ENCODE measurements around the gene ANXA9. TPM values are rescaled to one million over a fixed set of nuclear protein-coding genes. Genes with fewer than 3 reads are reported as not detected.

The ANXA9 gene
- total RNA-seq, 1 donor, result 0.10 TPM

- Histone ChIP-seq H3K27me3 (ENCODE audit: insufficient read depth, low read length) (no peaks in the 10 kb centered on the region), H3K4me1 (ENCODE audit: insufficient read depth, low read length) (peaks cover 49% of the 10 kb centered on the region), H3K9me3 (ENCODE audit: low read depth, low read length) (no peaks in the 10 kb centered on the region), H3K4me3 (ENCODE audit: low read length) (no peak overlapping the region)
Measured at GRCh38 chr1:150970808-150971582, 11.1 kb upstream of the ANXA9 start.

GRCh38 chr1:150971583-150972416 is 10.3 kb upstream of the ANXA9 start:
- Histone ChIP-seq H3K27me3 (ENCODE audit: insufficient read depth, low read length) (no peaks in the 10 kb centered on the region), H3K9me3 (ENCODE audit: low read depth, low read length) (no peaks in the 10 kb centered on the region), H3K4me1 (ENCODE audit: insufficient read depth, low read length) (peaks cover 57% of the 10 kb centered on the region), H3K4me3 (ENCODE audit: low read length) (no peak overlapping the region)

- Histone ChIP-seq H3K9me3 (ENCODE audit: low read depth, low read length) (no peaks in the 10 kb centered on the region), H3K4me3 (ENCODE audit: low read length) (no peak overlapping the region), H3K27me3 (ENCODE audit: insufficient read depth, low read length) (no peaks in the 10 kb centered on the region), H3K4me1 (ENCODE audit: insufficient read depth, low read length) (peaks cover 64% of the 10 kb centered on the region)
Measured at GRCh38 chr1:150972417-150972940, 9.6 kb upstream of the ANXA9 start.

GRCh38 chr1:150973258-150973835 is 8.7 kb upstream of the ANXA9 start:
- Histone ChIP-seq H3K9me3 (ENCODE audit: low read depth, low read length) (no peaks in the 10 kb centered on the region), H3K4me3 (ENCODE audit: low read length) (peak overlapping the region; percentile 77), H3K4me1 (ENCODE audit: insufficient read depth, low read length) (peaks cover 72% of the 10 kb centered on the region), H3K27me3 (ENCODE audit: insufficient read depth, low read length) (no peaks in the 10 kb centered on the region)

GRCh38 chr1:150973836-150974579 is 8.1 kb upstream of the ANXA9 start:
- Histone ChIP-seq H3K4me3 (ENCODE audit: low read length) (peak overlapping the region; percentile 77), H3K9me3 (ENCODE audit: low read depth, low read length) (no peaks in the 10 kb centered on the region), H3K27me3 (ENCODE audit: insufficient read depth, low read length) (no peaks in the 10 kb centered on the region), H3K4me1 (ENCODE audit: insufficient read depth, low read length) (peaks cover 79% of the 10 kb centered on the region)

GRCh38 chr1:150974580-150975478 is 7.3 kb upstream of the ANXA9 start, which contains the start of gene CERS2:
Gene CERS2 (minus strand): TSS chr1:150974835. CDS start chr1:150969090, 5,745 bp downstream.
- peak within 1 kb of the TSS; percentile 77 for H3K4me3 ChIP-seq (ENCODE audit: low read length)
- H3K9me3 ChIP-seq (ENCODE audit: low read depth, low read length), result no peaks in the 10 kb centered on the region
- H3K4me1 ChIP-seq (ENCODE audit: insufficient read depth, low read length), result peaks cover 83% of the 10 kb centered on the region
- H3K27me3 ChIP-seq (ENCODE audit: insufficient read depth, low read length), result no peaks in the 10 kb centered on the region

- H3K4me3 ChIP-seq (ENCODE audit: low read length), result no peak overlapping the region
- peaks cover 69% of the 10 kb centered on the region for H3K4me1 ChIP-seq (ENCODE audit: insufficient read depth, low read length)
- no peaks in the 10 kb centered on the region for H3K9me3 ChIP-seq (ENCODE audit: low read depth, low read length)
- no peaks in the 10 kb centered on the region for H3K27me3 ChIP-seq (ENCODE audit: insufficient read depth, low read length)
Measured at GRCh38 chr1:150976401-150976821, 5.7 kb upstream of the ANXA9 start.

- Histone ChIP-seq H3K4me3 (ENCODE audit: low read length) (no peak overlapping the region), H3K4me1 (ENCODE audit: insufficient read depth, low read length) (peaks cover 63% of the 10 kb centered on the region), H3K9me3 (ENCODE audit: low read depth, low read length) (no peaks in the 10 kb centered on the region), H3K27me3 (ENCODE audit: insufficient read depth, low read length) (no peaks in the 10 kb centered on the region)
Measured at GRCh38 chr1:150976879-150977694, 5.0 kb upstream of the ANXA9 start.

- H3K9me3 ChIP-seq (ENCODE audit: low read depth, low read length), result no peaks in the 10 kb centered on the region
- H3K4me1 ChIP-seq (ENCODE audit: insufficient read depth, low read length), result peaks cover 44% of the 10 kb centered on the region
- peak overlapping the region; percentile 22 for H3K4me3 ChIP-seq (ENCODE audit: low read length)
- no peaks in the 10 kb centered on the region for H3K27me3 ChIP-seq (ENCODE audit: insufficient read depth, low read length)
Measured at GRCh38 chr1:150979092-150980056, 2.7 kb upstream of the ANXA9 start.

GRCh38 chr1:150981177-150981804 is 801 bp upstream of the ANXA9 start:
- Histone ChIP-seq H3K4me1 (ENCODE audit: insufficient read depth, low read length) (peaks cover 31% of the 10 kb centered on the region), H3K27me3 (ENCODE audit: insufficient read depth, low read length) (no peaks in the 10 kb centered on the region), H3K4me3 (ENCODE audit: low read length) (no peak overlapping the region), H3K9me3 (ENCODE audit: low read depth, low read length) (no peaks in the 10 kb centered on the region)

- Histone ChIP-seq H3K4me3 (ENCODE audit: low read length) (no peak overlapping the region), H3K4me1 (ENCODE audit: insufficient read depth, low read length) (no peaks in the 10 kb centered on the region), H3K9me3 (ENCODE audit: low read depth, low read length) (no peaks in the 10 kb centered on the region), H3K27me3 (ENCODE audit: insufficient read depth, low read length) (no peaks in the 10 kb centered on the region)
Measured at GRCh38 chr1:150985179-150985825, 3.2 kb downstream of the ANXA9 start.

All from mononuclear cell (primary cell).